ENCODE measurements around the gene PTRH1. TPM values are rescaled to one million over a fixed set of nuclear protein-coding genes. Genes with fewer than 3 reads are reported as not detected.

Gene PTRH1
- total RNA-seq, 2 donors from 2014 or later, result 23.6 to 64.9 TPM

GRCh38 chr9:127734747-127735529 lies 19.5 kb upstream of the PTRH1 start, which contains the start of gene TOR2A:
TOR2A (minus strand) TSS chr9:127735294; CDS start chr9:127735270, 24 bp downstream.
- peak; percentile 95 for ATAC-seq
- Histone ChIP-seq H3K27me3 (no peaks in the 10 kb centered on the region), H3K27ac (peak within 1 kb of the TSS; percentile 81 to 99 (median 93)), H3K9me3 (no peaks in the 10 kb centered on the region), H3K4me1 (peaks cover 7% of the 10 kb centered on the region), H3K36me3 (replicated peaks in 1 of 2; ENCODE audit: insufficient read depth in 1 of 2, low read depth in 2 of 2) (no peaks in the 10 kb centered on the region), H3K4me3 (peak within 1 kb of the TSS; percentile 63 to 70)
- intact Hi-C loops (cut with DNase I), result loop anchor here (5.0 to 10.0 kb wide), 5 partner anchors 47 to 197 kb away; partner anchors contain the start of genes AK1 and PIP5KL1
- DNase-seq, result peak; percentile 97 to 98 (median 98)
- peak; percentile 92 to 99 (median 99) for TF ChIP-seq CTCF (IDR thresholded peaks at IDR 0.05)
- peak; percentile 77 to 80 (median 77) for TF ChIP-seq POLR2A (IDR thresholded peaks at IDR 0.05)
- WGBS, 2 donors, result 0% methylated on average over 8 to 68 of the region's 76 CpGs

GRCh38 chr9:127734247-127734746 lies 18.8 kb upstream of the PTRH1 start:
- Histone ChIP-seq H3K27me3 (no peaks in the 10 kb centered on the region), H3K36me3 (replicated peaks in 1 of 2; ENCODE audit: insufficient read depth in 1 of 2, low read depth in 2 of 2) (no peaks in the 10 kb centered on the region), H3K27ac (peak overlapping the region; percentile 81 to 99 (median 93)), H3K9me3 (no peaks in the 10 kb centered on the region), H3K4me3 (peak overlapping the region in 1 of 2 donors; percentile 70), H3K4me1 (peaks cover 7% of the 10 kb centered on the region)
- WGBS, 2 donors, result 28 to 46% methylated on average over 16 to 22 of the region's 22 CpGs
- intact Hi-C loops (cut with DNase I), result loop anchor here (5.0 to 10.0 kb wide), 4 partner anchors 48 to 188 kb away; partner anchors contain the start of gene AK1
- DNase-seq (peak in 1 of 4 donors; percentile 23), ATAC-seq (peak; percentile 0)
- TF ChIP-seq POLR2A (IDR thresholded peaks at IDR 0.05), result no peak
- no peak for TF ChIP-seq CTCF (IDR thresholded peaks at IDR 0.05)

GRCh38 chr9:127733614-127734013 lies 18.2 kb upstream of the PTRH1 start:
- TF ChIP-seq POLR2A (IDR thresholded peaks at IDR 0.05) (no peak), CTCF (IDR thresholded peaks at IDR 0.05) (no peak)
- Histone ChIP-seq H3K27ac (no peak overlapping the region), H3K4me1 (peaks cover 7% of the 10 kb centered on the region), H3K9me3 (no peaks in the 10 kb centered on the region), H3K27me3 (no peaks in the 10 kb centered on the region), H3K4me3 (no peak overlapping the region), H3K36me3 (replicated peaks in 1 of 2; ENCODE audit: insufficient read depth in 1 of 2, low read depth in 2 of 2) (no peaks in the 10 kb centered on the region)
- DNase-seq, result no peak
- ATAC-seq, result no peak
- intact Hi-C loops (cut with DNase I), result loop anchor here (5.0 to 10.0 kb wide), 4 partner anchors 49 to 189 kb away; partner anchors contain the start of gene AK1
- 60 to 75% methylated on average over 1 to 2 of the region's 2 CpGs for WGBS, 2 donors

- peaks cover 7% of the 10 kb centered on the region for H3K4me1 ChIP-seq
- 90 to 91% methylated on average over 6 to 11 of the region's 21 CpGs for WGBS, 2 donors
- no peak overlapping the region for H3K27ac ChIP-seq
- intact Hi-C loops (cut with DNase I), result loop anchor here (5.0 to 10.0 kb wide), 4 partner anchors 50 to 190 kb away; partner anchors contain the start of gene AK1
- TF ChIP-seq CTCF (IDR thresholded peaks at IDR 0.05) (no peak), POLR2A (IDR thresholded peaks at IDR 0.05) (no peak)
- no peak overlapping the region for H3K4me3 ChIP-seq
- no peak for ATAC-seq
- H3K36me3 ChIP-seq (replicated peaks in 1 of 2; ENCODE audit: insufficient read depth in 1 of 2, low read depth in 2 of 2), result no peaks in the 10 kb centered on the region
- H3K9me3 ChIP-seq, result no peaks in the 10 kb centered on the region
- H3K27me3 ChIP-seq, result no peaks in the 10 kb centered on the region
- DNase-seq, result no peak
Measured at GRCh38 chr9:127732444-127732843, 17.0 kb upstream of the PTRH1 start.

All from body of pancreas (tissue), 4 donors.